ENCODE results near the gene TEX13A. TPM values are rescaled to one million over a fixed set of nuclear protein-coding genes. Genes with fewer than 3 reads are reported as not detected.

The TEX13A gene
- total and polyA plus RNA-seq, 2 donors, result not detected

- DNase-seq (ENCODE audit: extremely low spot score), result no peak
- no peaks in the 10 kb centered on the region for H3K4me1 ChIP-seq (ENCODE audit: insufficient read depth)
- 97% methylated on average over 26 of the region's 26 CpGs for WGBS
- no peaks in the 10 kb centered on the region for H3K36me3 ChIP-seq (ENCODE audit: insufficient read depth)
- H3K27ac ChIP-seq (ENCODE audit: low read depth), result no peak overlapping the region
- H3K4me3 ChIP-seq (ENCODE audit: low read depth, low read length), result no peak overlapping the region
Observed at GRCh38 chrX:105219454-105220401, 766 bp downstream of the TEX13A start.

- H3K4me1 ChIP-seq (ENCODE audit: insufficient read depth), result no peaks in the 10 kb centered on the region
- no peaks in the 10 kb centered on the region for H3K36me3 ChIP-seq (ENCODE audit: insufficient read depth)
- WGBS, result 71% methylated on average over 3 of the region's 3 CpGs
- no peak for DNase-seq (ENCODE audit: extremely low spot score)
- no peak overlapping the region for H3K4me3 ChIP-seq (ENCODE audit: low read depth, low read length)
- no peak overlapping the region for H3K27ac ChIP-seq (ENCODE audit: low read depth)
Observed at GRCh38 chrX:105211066-105211575, 9.4 kb downstream of the TEX13A start.

GRCh38 chrX:105210258-105210657 lies 10.2 kb downstream of the TEX13A start:
- Histone ChIP-seq H3K4me1 (ENCODE audit: insufficient read depth) (no peaks in the 10 kb centered on the region), H3K36me3 (ENCODE audit: insufficient read depth) (no peaks in the 10 kb centered on the region), H3K27ac (ENCODE audit: low read depth) (no peak overlapping the region), H3K4me3 (ENCODE audit: low read depth, low read length) (no peak overlapping the region)
- no peak for DNase-seq (ENCODE audit: extremely low spot score)
- 99% methylated on average over 2 of the region's 2 CpGs for WGBS

- no peak for DNase-seq (ENCODE audit: extremely low spot score)
- Histone ChIP-seq H3K36me3 (ENCODE audit: insufficient read depth) (no peaks in the 10 kb centered on the region), H3K4me3 (ENCODE audit: low read depth, low read length) (no peak overlapping the region), H3K4me1 (ENCODE audit: insufficient read depth) (no peaks in the 10 kb centered on the region), H3K27ac (ENCODE audit: low read depth) (no peak overlapping the region)
Observed at GRCh38 chrX:105209406-105209805, 11.1 kb downstream of the TEX13A start.

GRCh38 chrX:105191878-105192277 lies 28.6 kb downstream of the TEX13A start:
- DNase-seq (ENCODE audit: extremely low spot score), result no peak
- Histone ChIP-seq H3K36me3 (ENCODE audit: insufficient read depth) (no peaks in the 10 kb centered on the region), H3K27ac (ENCODE audit: low read depth) (no peak overlapping the region), H3K4me1 (ENCODE audit: insufficient read depth) (no peaks in the 10 kb centered on the region), H3K4me3 (ENCODE audit: low read depth, low read length) (no peak overlapping the region)
- WGBS, result 50% methylated on average over 2 of the region's 2 CpGs

GRCh38 chrX:105190252-105190853 lies 30.1 kb downstream of the TEX13A start:
- WGBS, result 7% methylated on average over 2 of the region's 2 CpGs

GRCh38 chrX:105189093-105189492 lies 31.4 kb downstream of the TEX13A start:
- Histone ChIP-seq H3K4me1 (ENCODE audit: insufficient read depth) (no peaks in the 10 kb centered on the region), H3K4me3 (ENCODE audit: low read depth, low read length) (no peak overlapping the region), H3K27ac (ENCODE audit: low read depth) (no peak overlapping the region), H3K36me3 (ENCODE audit: insufficient read depth) (no peaks in the 10 kb centered on the region)
- no peak for DNase-seq (ENCODE audit: extremely low spot score)
- 95% methylated on average over 8 of the region's 8 CpGs for WGBS

More at GRCh38 chrX:105190252-105190853, 30.1 kb downstream of the TEX13A start:
- DNase-seq (ENCODE audit: extremely low spot score), result no peak
- no peak overlapping the region for H3K4me3 ChIP-seq (ENCODE audit: low read depth, low read length)
- no peak overlapping the region for H3K27ac ChIP-seq (ENCODE audit: low read depth)
- no peaks in the 10 kb centered on the region for H3K4me1 ChIP-seq (ENCODE audit: insufficient read depth)
- H3K36me3 ChIP-seq (ENCODE audit: insufficient read depth), result no peaks in the 10 kb centered on the region

GRCh38 chrX:105179644-105180043 lies 40.9 kb downstream of the TEX13A start:
- no peaks in the 10 kb centered on the region for H3K36me3 ChIP-seq (ENCODE audit: insufficient read depth)
- H3K4me3 ChIP-seq (ENCODE audit: low read depth, low read length), result no peak overlapping the region
- DNase-seq (ENCODE audit: extremely low spot score), result no peak
- no peaks in the 10 kb centered on the region for H3K4me1 ChIP-seq (ENCODE audit: insufficient read depth)
- no peak overlapping the region for H3K27ac ChIP-seq (ENCODE audit: low read depth)
- WGBS, result 91% methylated on average over 3 of the region's 3 CpGs

GRCh38 chrX:105173071-105173470 lies 47.4 kb downstream of the TEX13A start:
- H3K4me3 ChIP-seq (ENCODE audit: low read depth, low read length), result no peak overlapping the region
- no peaks in the 10 kb centered on the region for H3K4me1 ChIP-seq (ENCODE audit: insufficient read depth)
- no peaks in the 10 kb centered on the region for H3K36me3 ChIP-seq (ENCODE audit: insufficient read depth)
- H3K27ac ChIP-seq (ENCODE audit: low read depth), result no peak overlapping the region
- 90% methylated on average over 4 of the region's 4 CpGs for WGBS
- DNase-seq (ENCODE audit: extremely low spot score), result no peak

Measured in urinary bladder (tissue), 4 donors.